Neural progenitor cell (in vitro differentiated cells): ENCODE results near the gene TLCD1. TPM values are rescaled to one million over a fixed set of nuclear protein-coding genes. Genes with fewer than 3 reads are reported as not detected.

Experiments
- DNase-seq: peaks from one replicate; pipeline ENCODE4 v3.0.0-alpha.2; 2016; ENCODE audit warnings: low spot score
- H2AFZ ChIP-seq: fragments of 200-600 bp; sonication (generic); replicated peaks from 2 replicates; pipeline ENCODE4 v1.6.1; 2016; ENCODE audit warnings: antibody characterized with exemption
- H3F3A ChIP-seq: fragments of 200-600 bp; sonication (generic); 2 replicates; pipeline ENCODE4 v1.6.1; 2016; ENCODE audit warnings: antibody characterized with exemption, low read depth
- H3K27ac ChIP-seq: fragments of 200-600 bp; sonication (generic); 2 replicates; pipeline ENCODE4 v1.5.1; 2016; ENCODE audit warnings: mild to moderate bottlenecking
- H3K27me3 ChIP-seq: fragments of 200-600 bp; sonication (generic); 2 replicates; pipeline ENCODE4 v1.6.1; 2016; ENCODE audit warnings: mild to moderate bottlenecking, moderate library complexity
- H3K36me3 ChIP-seq: fragments of 200-600 bp; sonication (generic); 2 replicates; pipeline ENCODE4 v1.5.1; 2016
- H3K4me1 ChIP-seq: fragments of 200-600 bp; sonication (generic); 2 replicates; pipeline ENCODE4 v1.6.1; 2016; ENCODE audit warnings: mixed run types
- H3K4me2 ChIP-seq: fragments of 200-600 bp; sonication (generic); 2 replicates; pipeline ENCODE4 v1.6.1; 2016
- H3K4me3 ChIP-seq: fragments of 200-600 bp; sonication (generic); 2 replicates; pipeline ENCODE4 v1.5.1; 2016
- H3K79me2 ChIP-seq: fragments of 200-600 bp; sonication (generic); 2 replicates; pipeline ENCODE4 v1.6.1; 2016; ENCODE audit warnings: low read depth
- H3K9ac ChIP-seq: fragments of 200-600 bp; sonication (generic); 2 replicates; pipeline ENCODE4 v1.6.1; 2016
- H3K9me3 ChIP-seq: fragments of 200-600 bp; sonication (generic); 2 replicates; pipeline ENCODE4 v1.5.1; 2016; ENCODE audit warnings: low read depth
- H4K20me1 ChIP-seq: fragments of 200-600 bp; sonication (generic); 2 replicates; pipeline ENCODE4 v1.6.1; 2016; ENCODE audit warnings: low read depth
- H3K27ac Mint-ChIP-seq: 3 replicates; pipeline ENCODE4 v1.8.0; 2021; ENCODE audit warnings: mixed read lengths
- H3K27me3 Mint-ChIP-seq: 2 replicates; pipeline ENCODE4 v1.8.0; 2022; ENCODE audit warnings: low read depth, mild to moderate bottlenecking, inconsistent platforms, moderate library complexity, mixed read lengths; ENCODE audit not compliant: insufficient read depth
- H3K36me3 Mint-ChIP-seq: 3 replicates; pipeline ENCODE4 v1.8.0; 2021; ENCODE audit warnings: mixed read lengths
- H3K4me1 Mint-ChIP-seq: 3 replicates; pipeline ENCODE4 v1.8.0; 2021; ENCODE audit warnings: mixed read lengths
- H3K4me3 Mint-ChIP-seq: 3 replicates; pipeline ENCODE4 v1.8.0; 2021; ENCODE audit warnings: mild to moderate bottlenecking, moderate library complexity, mixed read lengths
- H3K9me3 Mint-ChIP-seq: 3 replicates; pipeline ENCODE4 v1.8.0; 2020; ENCODE audit warnings: mixed read lengths
- EZH2 ChIP-seq: fragments of 200-600 bp; sonication (generic); IDR thresholded peaks from 2 replicates; pipeline ENCODE4 v1.6.1; 2017; ENCODE audit warnings: antibody characterized with exemption, mild to moderate bottlenecking, moderate library complexity
- EZH2phosphoT487 ChIP-seq: fragments of 200-600 bp; sonication (generic); IDR thresholded peaks from 2 replicates; pipeline ENCODE4 v1.6.1; 2017; ENCODE audit warnings: antibody characterized with exemption
- small RNA-seq: library from RNA; depleted of rRNA; stranded (forward); fragments of <200 nt; gene quantifications from one replicate; pipeline ENCODE3, GENCODE V24; 2015
- total RNA-seq: library from RNA; depleted of rRNA; stranded (reverse); fragments of >200 nt; gene quantifications from 2 replicates; pipeline ENCODE4 v1.2.3, GENCODE V29; 2015; ENCODE audit warnings: low replicate concordance
- TF ChIP-seq, protein P1 (sequence below): fragments of 200-600 bp; sonication (generic); IDR thresholded peaks from 2 replicates; pipeline ENCODE4 v1.5.1; 2017; ENCODE audit warnings: antibody characterized with exemption, mild to moderate bottlenecking

The TLCD1 gene
- total RNA-seq, 1 donor from 2014 or later, result 13.4 TPM

DNA sequence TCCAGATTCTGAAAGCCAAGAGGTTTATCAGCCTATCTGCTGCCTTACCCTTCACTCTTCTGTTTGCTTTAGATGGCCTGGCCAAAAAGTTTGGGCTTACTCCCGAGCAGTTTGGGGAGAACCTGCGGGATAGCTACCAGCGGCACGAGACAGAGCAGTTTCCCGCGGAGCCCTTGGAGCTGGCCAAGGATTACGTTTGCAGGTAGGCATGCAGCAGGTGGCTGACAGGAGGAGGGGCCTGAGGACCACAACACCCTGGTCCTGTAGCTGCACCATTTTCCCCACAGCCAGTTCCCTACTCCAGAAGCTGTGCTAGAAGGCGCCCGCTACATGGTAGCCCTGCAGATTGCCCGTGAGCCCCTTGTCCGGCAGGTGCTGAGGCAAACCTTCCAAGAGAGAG lies 43.4 kb downstream of the TLCD1 start:
- Histone ChIP-seq H3K36me3 (no peaks in the 10 kb centered on the region), H3K79me2 (no peaks in the 10 kb centered on the region), H3K27me3 (no peaks in the 10 kb centered on the region), H3K9me3 (no peaks in the 10 kb centered on the region), H3K4me1 (no peaks in the 10 kb centered on the region), H3K4me2 (no peak overlapping the region), H3F3A (no peaks in the 10 kb centered on the region), H3K9ac (no peak overlapping the region), H4K20me1 (no peaks in the 10 kb centered on the region), H3K27ac (no peak overlapping the region), H2AFZ (no peak overlapping the region), H3K4me3 (no peak overlapping the region)
- H3K36me3 Mint-ChIP-seq, result peaks cover 31% of the 10 kb centered on the region
- H3K4me3 Mint-ChIP-seq, result no peak overlapping the region
- no peak overlapping the region for H3K27ac Mint-ChIP-seq
- no peak for DNase-seq
- peaks cover 2% of the 10 kb centered on the region for H3K27me3 Mint-ChIP-seq
- no peaks in the 10 kb centered on the region for H3K4me1 Mint-ChIP-seq
- H3K9me3 Mint-ChIP-seq, result no peaks in the 10 kb centered on the region
- TF ChIP-seq, protein P1, sequence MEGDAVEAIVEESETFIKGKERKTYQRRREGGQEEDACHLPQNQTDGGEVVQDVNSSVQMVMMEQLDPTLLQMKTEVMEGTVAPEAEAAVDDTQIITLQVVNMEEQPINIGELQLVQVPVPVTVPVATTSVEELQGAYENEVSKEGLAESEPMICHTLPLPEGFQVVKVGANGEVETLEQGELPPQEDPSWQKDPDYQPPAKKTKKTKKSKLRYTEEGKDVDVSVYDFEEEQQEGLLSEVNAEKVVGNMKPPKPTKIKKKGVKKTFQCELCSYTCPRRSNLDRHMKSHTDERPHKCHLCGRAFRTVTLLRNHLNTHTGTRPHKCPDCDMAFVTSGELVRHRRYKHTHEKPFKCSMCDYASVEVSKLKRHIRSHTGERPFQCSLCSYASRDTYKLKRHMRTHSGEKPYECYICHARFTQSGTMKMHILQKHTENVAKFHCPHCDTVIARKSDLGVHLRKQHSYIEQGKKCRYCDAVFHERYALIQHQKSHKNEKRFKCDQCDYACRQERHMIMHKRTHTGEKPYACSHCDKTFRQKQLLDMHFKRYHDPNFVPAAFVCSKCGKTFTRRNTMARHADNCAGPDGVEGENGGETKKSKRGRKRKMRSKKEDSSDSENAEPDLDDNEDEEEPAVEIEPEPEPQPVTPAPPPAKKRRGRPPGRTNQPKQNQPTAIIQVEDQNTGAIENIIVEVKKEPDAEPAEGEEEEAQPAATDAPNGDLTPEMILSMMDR, result no peak
- TF ChIP-seq EZH2 (no peak), EZH2phosphoT487 (no peak)

DNA sequence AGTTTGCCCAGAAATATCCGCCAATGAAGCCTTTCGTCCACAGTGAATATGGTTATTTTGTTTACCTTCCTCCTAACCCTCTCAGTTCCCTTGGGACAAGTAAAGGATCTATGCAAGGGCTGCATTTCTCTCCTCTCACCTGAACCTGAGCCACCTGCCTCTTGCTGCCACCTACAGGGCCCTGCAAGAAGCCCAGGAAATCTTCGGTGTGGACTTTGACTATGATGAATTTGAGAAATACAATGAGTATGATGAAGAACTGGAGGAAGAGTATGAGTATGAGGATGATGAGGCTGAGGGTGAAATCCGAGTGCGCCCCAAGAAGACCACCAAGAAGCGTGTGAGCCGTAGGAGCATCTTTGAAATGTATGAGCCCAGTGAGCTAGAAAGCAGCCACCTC lies 50.1 kb downstream of the TLCD1 start:
- no peak for DNase-seq
- Histone ChIP-seq H2AFZ (no peak overlapping the region), H3K27ac (no peak overlapping the region), H4K20me1 (no peaks in the 10 kb centered on the region), H3K4me1 (no peaks in the 10 kb centered on the region), H3K36me3 (peaks cover 9% of the 10 kb centered on the region), H3K9ac (no peak overlapping the region), H3K4me3 (no peak overlapping the region), H3K27me3 (no peaks in the 10 kb centered on the region), H3F3A (no peaks in the 10 kb centered on the region), H3K79me2 (no peaks in the 10 kb centered on the region), H3K4me2 (no peak overlapping the region), H3K9me3 (no peaks in the 10 kb centered on the region)
- Mint-ChIP-seq H3K9me3 (no peaks in the 10 kb centered on the region), H3K27ac (no peak overlapping the region), H3K27me3 (no peaks in the 10 kb centered on the region), H3K36me3 (peaks cover 34% of the 10 kb centered on the region), H3K4me3 (no peak overlapping the region), H3K4me1 (no peaks in the 10 kb centered on the region)
- TF ChIP-seq, protein P1, result peak; percentile 25
- no peak for TF ChIP-seq EZH2

DNA sequence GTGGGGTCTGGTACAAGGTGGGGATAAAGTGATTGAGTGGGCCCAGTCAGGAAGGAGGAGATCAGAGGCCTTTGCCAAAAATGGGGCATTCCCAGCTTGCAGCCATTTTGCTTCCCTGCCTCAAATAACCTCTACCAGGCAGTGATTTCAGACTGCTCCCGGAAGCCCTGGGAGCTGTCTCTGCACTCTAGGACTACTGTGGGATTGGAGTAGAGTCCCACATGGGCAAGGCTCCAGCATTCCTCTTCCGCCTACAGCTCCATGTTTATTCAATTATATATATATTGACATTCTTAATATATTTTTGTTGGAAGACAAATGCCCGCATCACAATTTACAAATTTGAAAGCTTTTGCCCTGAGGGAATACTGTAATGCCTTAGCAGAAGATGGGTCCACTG lies 50.5 kb downstream of the TLCD1 start:
- Histone ChIP-seq H4K20me1 (peaks cover under 1% of the 10 kb centered on the region), H3K79me2 (peaks cover under 1% of the 10 kb centered on the region), H3F3A (no peaks in the 10 kb centered on the region), H3K4me3 (no peak overlapping the region), H3K4me2 (no peak overlapping the region), H3K36me3 (peaks cover 9% of the 10 kb centered on the region), H2AFZ (no peak overlapping the region), H3K27me3 (no peaks in the 10 kb centered on the region), H3K9me3 (no peaks in the 10 kb centered on the region), H3K27ac (no peak overlapping the region), H3K4me1 (no peaks in the 10 kb centered on the region), H3K9ac (no peak overlapping the region)
- Mint-ChIP-seq H3K4me3 (no peak overlapping the region), H3K27me3 (no peaks in the 10 kb centered on the region), H3K4me1 (no peaks in the 10 kb centered on the region), H3K27ac (no peak overlapping the region), H3K9me3 (no peaks in the 10 kb centered on the region), H3K36me3 (peaks cover 37% of the 10 kb centered on the region)
- no peak for TF ChIP-seq EZH2
- TF ChIP-seq, protein P1, result no peak
- no peak for TF ChIP-seq EZH2phosphoT487
- DNase-seq, result no peak

Small RNA genes lying within 50 kb of the gene (small RNA-seq; reads per million reads assigned to genes)
- gene SNORD42A, result not detected
- not detected for gene SNORD42B
- gene SNORD4A, result not detected
- gene SNORD4B, result not detected

Other genes starting within 250 kb of the TLCD1 start
- not detected in 2 replicates for gene FOXN1, start 219.9 kb downstream of the TLCD1 start, total RNA-seq
- gene UNC119, start 173.6 kb downstream of the TLCD1 start, total RNA-seq, result 61.4 and 103 TPM in 2 replicates
- gene PIGS, start 154.7 kb downstream of the TLCD1 start, total RNA-seq, result 15.2 and 39.5 TPM in 2 replicates
- gene ALDOC, start 149.3 kb downstream of the TLCD1 start, total RNA-seq, result 38.6 and 66.6 TPM in 2 replicates
- gene SPAG5, start 127.2 kb downstream of the TLCD1 start, total RNA-seq, result 141 TPM in 2 replicates
- gene RSKR, start 112.0 kb downstream of the TLCD1 start, total RNA-seq, result 26.5 and 31.8 TPM in 2 replicates
- gene BLTP2, start 81.1 kb downstream of the TLCD1 start, total RNA-seq, result 91.2 and 130 TPM in 2 replicates
- gene SDF2, start 64.3 kb downstream of the TLCD1 start, total RNA-seq, result 34.3 and 62.7 TPM in 2 replicates
- 29.9 and 38.6 TPM in 2 replicates for gene SUPT6H, start 64.0 kb downstream of the TLCD1 start, total RNA-seq
- 12.5 and 32.7 TPM in 2 replicates for gene PROCA1, start 14.3 kb downstream of the TLCD1 start, total RNA-seq
- gene RAB34, start 8.4 kb downstream of the TLCD1 start, total RNA-seq, result 82.8 and 133 TPM in 2 replicates
- 581 and 932 TPM in 2 replicates for gene RPL23A, start 6.2 kb downstream of the TLCD1 start, total RNA-seq
- 3.7 and 9.2 TPM in 2 replicates for gene NEK8, start 2.6 kb upstream of the TLCD1 start, total RNA-seq
- 32.2 and 94.1 TPM in 2 replicates for gene TRAF4, start 17.8 kb upstream of the TLCD1 start, total RNA-seq
- 7.1 and 17.7 TPM in 2 replicates for gene FAM222B, start 116.6 kb upstream of the TLCD1 start, total RNA-seq
- 25.8 and 44.8 TPM in 2 replicates for gene ERAL1, start 128.8 kb upstream of the TLCD1 start, total RNA-seq
- gene FLOT2, start 171.5 kb upstream of the TLCD1 start, total RNA-seq, result 84.0 and 131 TPM in 2 replicates
- gene DHRS13, start 176.8 kb upstream of the TLCD1 start, total RNA-seq, result 25.6 and 36.0 TPM in 2 replicates
- gene PHF12, start 225.3 kb upstream of the TLCD1 start, total RNA-seq, result 49.1 and 54.3 TPM in 2 replicates